ENCODE results near the gene TESK1. TPM values are rescaled to one million over a fixed set of nuclear protein-coding genes. Genes with fewer than 3 reads are reported as not detected.

The TESK1 gene
- total RNA-seq, 4 donors from 2014 or later: 11.9 to 69.2 (median 45.8) TPM

- TF ChIP-seq EP300 (IDR thresholded peaks at IDR 0.05; ENCODE audit: low read depth) (no peak), POLR2A (IDR thresholded peaks at IDR 0.05) (no peak), CTCF (IDR thresholded peaks at IDR 0.05) (no peak), POLR2AphosphoS5 (IDR thresholded peaks at IDR 0.05) (no peak)
- WGBS, 2 donors (ENCODE audit: low coverage in 1 of 2): 94% methylated on average over 11 of the region's 11 CpGs; no CpG with 5 or more reads in 1 of the 2 donors
- H3K9me3 ChIP-seq: no peaks in the 10 kb centered on the region
- in situ Hi-C loops (cut with MboI; ENCODE audit: low pct_ligation_motif_present in 1 of 4, low pct_unique_long_range_greater_than_20kb in 1 of 4, low sequenced_read_pairs in 3 of 4) (loop anchor here (10.0 to 25.0 kb wide), 4 partner anchors 63 to 446 kb away; partner anchors contain the start of genes ATOSB (in 2 of the 4), RUSC2 (in 1 of the 4) and STOML2 (in 1 of the 4)), intact Hi-C loops (cut with DNase I; ENCODE audit: low total_unique reads) (no loop called here)
- DNase-seq: no peak
- peaks cover 0 to 9% (median 5%) of the 10 kb centered on the region in 4 donors for H3K4me1 ChIP-seq
- no peak overlapping the region for H3K4me3 ChIP-seq
- H3K27me3 ChIP-seq: no peaks in the 10 kb centered on the region
- H3K27ac ChIP-seq: no peak overlapping the region
- no peaks in the 10 kb centered on the region for H3K36me3 ChIP-seq
Observed at GRCh38 chr9:35558185-35558584, 46.9 kb upstream of the TESK1 start.

DNA sequence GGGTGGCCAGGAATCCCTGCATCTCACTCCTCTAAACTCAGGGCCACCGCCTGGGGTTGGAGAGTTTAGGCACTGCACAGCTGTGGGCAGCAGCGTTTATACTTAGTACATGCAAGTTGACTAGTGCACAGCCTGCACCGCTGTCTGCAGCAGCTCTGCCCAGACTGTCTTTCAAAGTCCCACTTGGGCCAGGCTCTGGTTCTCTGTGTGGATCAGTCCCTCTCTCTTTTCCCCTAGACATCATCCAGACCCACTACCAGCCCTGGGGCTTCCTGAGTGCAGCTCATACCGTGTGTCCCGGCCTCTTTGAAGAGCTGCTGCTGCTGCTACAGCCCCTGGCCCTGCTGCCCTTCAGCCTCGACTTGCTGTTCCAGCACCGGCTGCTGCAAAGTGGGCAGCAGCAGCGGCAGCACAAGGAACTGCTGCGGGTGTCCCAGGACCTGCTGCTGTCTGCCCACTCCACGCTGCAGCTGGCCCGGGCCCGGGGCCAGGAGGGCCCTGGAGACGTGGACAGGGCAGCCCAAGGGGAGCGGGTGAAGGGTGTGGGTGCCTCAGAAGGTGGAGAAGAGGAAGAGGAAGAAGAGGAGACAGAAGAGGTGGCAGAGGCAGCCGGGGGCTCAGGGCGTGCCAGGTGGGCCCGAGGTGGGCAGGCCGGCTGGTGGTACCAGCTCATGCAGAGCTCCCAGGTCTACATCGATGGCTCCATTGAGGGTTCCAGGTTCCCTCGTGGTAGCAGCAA, 45.1 kb upstream of the TESK1 start:
- peaks cover 0 to 15% (median 9%) of the 10 kb centered on the region in 4 donors for H3K4me1 ChIP-seq
- TF ChIP-seq EP300 (IDR thresholded peaks at IDR 0.05; ENCODE audit: low read depth) (no peak), POLR2A (IDR thresholded peaks at IDR 0.05) (no peak), CTCF (IDR thresholded peaks at IDR 0.05) (no peak), POLR2AphosphoS5 (IDR thresholded peaks at IDR 0.05) (no peak)
- intact Hi-C loops (cut with DNase I; ENCODE audit: low total_unique reads) (no loop called here), in situ Hi-C loops (cut with MboI; ENCODE audit: low pct_ligation_motif_present in 1 of 4, low pct_unique_long_range_greater_than_20kb in 1 of 4, low sequenced_read_pairs in 3 of 4) (loop anchor here (10.0 to 25.0 kb wide), 4 partner anchors 65 to 448 kb away; partner anchors contain the start of genes ATOSB (in 2 of the 4), RUSC2 (in 1 of the 4) and STOML2 (in 1 of the 4))
- DNase-seq: no peak
- H3K4me3 ChIP-seq: no peak overlapping the region
- no peaks in the 10 kb centered on the region for H3K9me3 ChIP-seq
- H3K36me3 ChIP-seq: no peaks in the 10 kb centered on the region
- H3K27ac ChIP-seq: no peak overlapping the region
- no peaks in the 10 kb centered on the region for H3K27me3 ChIP-seq
- WGBS, 2 donors (ENCODE audit: low coverage in 1 of 2): 88 to 89% methylated on average over 5 to 20 of the region's 20 CpGs

- intact Hi-C loops (cut with DNase I; ENCODE audit: low total_unique reads): no loop called here
- in situ Hi-C loops (cut with MboI; ENCODE audit: low pct_ligation_motif_present in 1 of 4, low pct_unique_long_range_greater_than_20kb in 1 of 4, low sequenced_read_pairs in 3 of 4): loop anchor here in 1 of 4 donors (25.0 kb wide), 1 partner anchor 448 kb away; the partner anchor contains the start of genes ATOSB and STOML2
- Histone ChIP-seq H3K27ac (no peak overlapping the region), H3K4me3 (no peak overlapping the region), H3K9me3 (no peaks in the 10 kb centered on the region), H3K27me3 (no peaks in the 10 kb centered on the region), H3K4me1 (peaks cover 0 to 15% (median 9%) of the 10 kb centered on the region in 4 donors), H3K36me3 (no peaks in the 10 kb centered on the region)
- no peak for DNase-seq
- TF ChIP-seq CTCF (IDR thresholded peaks at IDR 0.05) (no peak), POLR2AphosphoS5 (IDR thresholded peaks at IDR 0.05) (no peak), POLR2A (IDR thresholded peaks at IDR 0.05) (no peak), EP300 (IDR thresholded peaks at IDR 0.05; ENCODE audit: low read depth) (no peak)
- 83% methylated on average over 24 of the region's 24 CpGs; no CpG with 5 or more reads in 1 of the 2 donors for WGBS, 2 donors (ENCODE audit: low coverage in 1 of 2)
Observed at GRCh38 chr9:35560625-35561337, 44.3 kb upstream of the TESK1 start.
